ENCODE data around the gene ZFYVE19. TPM values are rescaled to one million over a fixed set of nuclear protein-coding genes. Genes with fewer than 3 reads are reported as not detected.

Gene ZFYVE19
- total and polyA plus RNA-seq, 2 of the 13 experiments (the other 11 are each of a cell fraction or from before 2014, with no cell fraction given) = 23.3 to 44.0 TPM

GRCh38 chr15:40762919-40763800 lies 43.7 kb upstream of the ZFYVE19 start:
- ChIA-PET CTCF (ENCODE audit: low intra/inter-chr PET ratio, low total read pairs) (interaction anchor here (1.7 kb wide), 1 partner anchor 19 kb away, joined by 4 read pairs; no protein-coding TSS in a partner anchor), POLR2A (interaction anchor here (0.5 to 2.1 kb wide), 13 partner anchors 9 to 131 kb away, joined by 3 to 16 read pairs (median 3); partner anchors contain the start of genes DNAJC17, RAD51, VPS18 and ZFYVE19)
- no peaks in the 10 kb centered on the region for H3K27me3 ChIP-seq (ENCODE audit: control insufficient read depth in 1 of 2, insufficient read depth in 2 of 2, low read length in 2 of 2)
- in situ Hi-C loops (cut with HindIII; ENCODE audit: extremely low pct_ligation_motif_present, low pct_unique_long_range_greater_than_20kb) (no loop called here), intact Hi-C loops (cut with micrococcal nuclease; ENCODE audit: unreplicated experiment) (loop anchor here (5.0 kb wide), 1 partner anchor 196 kb away; the partner anchor contains the start of genes CCDC32 and RPUSD2)
- H3K36me3 ChIP-seq (replicated peaks in 1 of 2; ENCODE audit: control insufficient read depth in 1 of 2, insufficient read depth in 2 of 2, low read length in 2 of 2) = peaks cover 3 to 14% of the 10 kb centered on the region in 2 experiments; a peak in 4 of 5 replicates
- H3K9ac ChIP-seq (ENCODE audit: insufficient read depth, low read depth, low read length) = peak overlapping the region; percentile 89
- peak overlapping the region; percentile 100 for H3K27ac ChIP-seq (ENCODE audit: extremely low read length, insufficient read depth, low read length)
- H3K4me2 ChIP-seq (ENCODE audit: low read depth, low read length) = peak overlapping the region; percentile 83
- H2AFZ ChIP-seq (ENCODE audit: low read length) = no peak overlapping the region
- peak overlapping the region; percentile 55 to 81 (median 74); a peak in 5 of 6 replicates for H3K4me3 ChIP-seq (replicated peaks in 1 of 3; ENCODE audit: insufficient read depth in 1 of 3, low read depth in 2 of 3, low read length in 3 of 3)
- DNase-seq (ENCODE audit: low spot score) (peak; percentile 85), FAIRE-seq (peak; percentile 60), ATAC-seq (peak; percentile 44)
- BruUV-seq (replicated peaks) = TSS peak; percentile 87
- H3K4me1 ChIP-seq (ENCODE audit: insufficient read depth, low read length) = peaks cover 59% of the 10 kb centered on the region
- WGBS (ENCODE audit: low lambda C conversion rate) = 47% methylated on average over 33 of the region's 55 CpGs
- H4K20me1 ChIP-seq (ENCODE audit: insufficient read depth, low read length) = no peaks in the 10 kb centered on the region
- H3K79me2 ChIP-seq (ENCODE audit: insufficient read depth, low read length) = peaks cover 11% of the 10 kb centered on the region
- H3K9me3 ChIP-seq (ENCODE audit: low read length) = no peaks in the 10 kb centered on the region
- TF ChIP-seq ZKSCAN1 (IDR thresholded peaks at IDR 0.05; ENCODE audit: low read length) (no peak), ZNF607 (CRISPR knock-in tag; IDR thresholded peaks at IDR 0.05; ENCODE audit: borderline replicate concordance) (no peak; the same call in 1 of the 2 replicates), ZNF687 (CRISPR knock-in tag; IDR thresholded peaks at IDR 0.05) (peak; percentile 94), FOXM1 (CRISPR knock-in tag; IDR thresholded peaks at IDR 0.05) (0 out of 2 replicates have a peak, but pooled peaks have one; percentile 32), ZNF180 (CRISPR knock-in tag; IDR thresholded peaks at IDR 0.05; ENCODE audit: borderline replicate concordance, low read depth) (no peak), ZNF761 (CRISPR knock-in tag; conservative IDR thresholded peaks at IDR 0.05) (0 out of 2 replicates have a peak, but pooled peaks have one; percentile 12), RNF2 (conservative IDR thresholded peaks at IDR 0.05; ENCODE audit: low read depth) (peak; percentile 64), REPIN1 (CRISPR knock-in tag; IDR thresholded peaks at IDR 0.05; ENCODE audit: borderline replicate concordance, low read depth) (peak; percentile 26; the same call in 1 of the 2 replicates), FOXP1 (IDR thresholded peaks at IDR 0.05) (no peak), FOXP1 (CRISPR knock-in tag; IDR thresholded peaks at IDR 0.05) (0 out of 2 replicates have a peak, but pooled peaks have one; percentile 6), CCDC6 (CRISPR knock-in tag; IDR thresholded peaks at IDR 0.05) (peak; percentile 55), ESRRA (CRISPR knock-in tag; IDR thresholded peaks at IDR 0.05; ENCODE audit: low read depth) (no peak)
- TF ChIP-seq, protein P1, sequence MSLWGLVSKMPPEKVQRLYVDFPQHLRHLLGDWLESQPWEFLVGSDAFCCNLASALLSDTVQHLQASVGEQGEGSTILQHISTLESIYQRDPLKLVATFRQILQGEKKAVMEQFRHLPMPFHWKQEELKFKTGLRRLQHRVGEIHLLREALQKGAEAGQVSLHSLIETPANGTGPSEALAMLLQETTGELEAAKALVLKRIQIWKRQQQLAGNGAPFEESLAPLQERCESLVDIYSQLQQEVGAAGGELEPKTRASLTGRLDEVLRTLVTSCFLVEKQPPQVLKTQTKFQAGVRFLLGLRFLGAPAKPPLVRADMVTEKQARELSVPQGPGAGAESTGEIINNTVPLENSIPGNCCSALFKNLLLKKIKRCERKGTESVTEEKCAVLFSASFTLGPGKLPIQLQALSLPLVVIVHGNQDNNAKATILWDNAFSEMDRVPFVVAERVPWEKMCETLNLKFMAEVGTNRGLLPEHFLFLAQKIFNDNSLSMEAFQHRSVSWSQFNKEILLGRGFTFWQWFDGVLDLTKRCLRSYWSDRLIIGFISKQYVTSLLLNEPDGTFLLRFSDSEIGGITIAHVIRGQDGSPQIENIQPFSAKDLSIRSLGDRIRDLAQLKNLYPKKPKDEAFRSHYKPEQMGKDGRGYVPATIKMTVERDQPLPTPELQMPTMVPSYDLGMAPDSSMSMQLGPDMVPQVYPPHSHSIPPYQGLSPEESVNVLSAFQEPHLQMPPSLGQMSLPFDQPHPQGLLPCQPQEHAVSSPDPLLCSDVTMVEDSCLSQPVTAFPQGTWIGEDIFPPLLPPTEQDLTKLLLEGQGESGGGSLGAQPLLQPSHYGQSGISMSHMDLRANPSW (CRISPR knock-in tag; IDR thresholded peaks at IDR 0.05; ENCODE audit: borderline replicate concordance) = 0 out of 2 replicates have a peak, but pooled peaks have one; percentile 82

Measured in HepG2 (cell line).